Measurements from ENCODE around the gene GPR83.
A peak's percentile ranks its signal among the peaks of the same experiment; 100 is the strongest.
"Not testable (repeated sequence)": the region's sequence is repeated elsewhere in the genome, so short reads cannot be mapped to it uniquely, and the experiment has no call there.

GPR83 gene

GRCh38 chr11:94400050-94400449 lies 1.2 kb downstream of the GPR83 start:
- peak overlapping the region; percentile 89 for H3K4me3 Mint-ChIP-seq
- H3K36me3 Mint-ChIP-seq (ENCODE audit: low read depth), result no peaks in the 10 kb centered on the region
- no peak overlapping the region for H3K27ac Mint-ChIP-seq
- peaks cover 13% of the 10 kb centered on the region for H3K4me1 Mint-ChIP-seq
- TF ChIP-seq CTCF (IDR thresholded peaks at IDR 0.05), result no peak
- peaks cover 3% of the 10 kb centered on the region for H3K9me3 Mint-ChIP-seq
- no peak for DNase-seq
- peaks cover 46% of the 10 kb centered on the region for H3K27me3 Mint-ChIP-seq (ENCODE audit: low read depth, poor library complexity)

GRCh38 chr11:94398101-94398500 lies 3.1 kb downstream of the GPR83 start:
- no peak for TF ChIP-seq CTCF (IDR thresholded peaks at IDR 0.05)
- no peak overlapping the region for H3K4me3 Mint-ChIP-seq
- H3K9me3 Mint-ChIP-seq, result peaks cover under 1% of the 10 kb centered on the region
- no peak overlapping the region for H3K27ac Mint-ChIP-seq
- peaks cover 13% of the 10 kb centered on the region for H3K4me1 Mint-ChIP-seq
- H3K27me3 Mint-ChIP-seq (ENCODE audit: low read depth, poor library complexity), result peaks cover 44% of the 10 kb centered on the region
- no peak for DNase-seq
- no peaks in the 10 kb centered on the region for H3K36me3 Mint-ChIP-seq (ENCODE audit: low read depth)

- H3K27ac Mint-ChIP-seq, result no peak overlapping the region
- peaks cover under 1% of the 10 kb centered on the region for H3K9me3 Mint-ChIP-seq
- peaks cover 30% of the 10 kb centered on the region for H3K27me3 Mint-ChIP-seq (ENCODE audit: low read depth, poor library complexity)
- no peak for DNase-seq
- no peak overlapping the region for H3K4me3 Mint-ChIP-seq
- H3K36me3 Mint-ChIP-seq (ENCODE audit: low read depth), result no peaks in the 10 kb centered on the region
- no peak for TF ChIP-seq CTCF (IDR thresholded peaks at IDR 0.05)
- peaks cover 13% of the 10 kb centered on the region for H3K4me1 Mint-ChIP-seq
Measured at GRCh38 chr11:94396282-94396681, 4.9 kb downstream of the GPR83 start.

- not testable (repeated sequence) for H3K4me1 Mint-ChIP-seq; H3K27ac Mint-ChIP-seq; H3K36me3 Mint-ChIP-seq (ENCODE audit: low read depth); H3K27me3 Mint-ChIP-seq (ENCODE audit: low read depth, poor library complexity); DNase-seq; H3K9me3 Mint-ChIP-seq; H3K4me3 Mint-ChIP-seq
Measured at GRCh38 chr11:94391937-94392336, 9.3 kb downstream of the GPR83 start.

GRCh38 chr11:94379613-94380012 lies 21.6 kb downstream of the GPR83 start:
- H3K4me1 Mint-ChIP-seq, result no peaks in the 10 kb centered on the region
- peaks cover 7% of the 10 kb centered on the region for H3K9me3 Mint-ChIP-seq
- no peak overlapping the region for H3K27ac Mint-ChIP-seq
- no peak overlapping the region for H3K4me3 Mint-ChIP-seq
- TF ChIP-seq CTCF (IDR thresholded peaks at IDR 0.05), result no peak
- H3K36me3 Mint-ChIP-seq (ENCODE audit: low read depth), result no peaks in the 10 kb centered on the region
- peaks cover 4% of the 10 kb centered on the region for H3K27me3 Mint-ChIP-seq (ENCODE audit: low read depth, poor library complexity)
- DNase-seq, result no peak

GRCh38 chr11:94376841-94377240 lies 24.4 kb downstream of the GPR83 start:
- TF ChIP-seq CTCF (IDR thresholded peaks at IDR 0.05), result no peak
- DNase-seq, result no peak
- H3K4me1 Mint-ChIP-seq, result no peaks in the 10 kb centered on the region
- H3K27ac Mint-ChIP-seq, result no peak overlapping the region
- H3K9me3 Mint-ChIP-seq, result peaks cover 9% of the 10 kb centered on the region
- no peaks in the 10 kb centered on the region for H3K36me3 Mint-ChIP-seq (ENCODE audit: low read depth)
- H3K27me3 Mint-ChIP-seq (ENCODE audit: low read depth, poor library complexity), result peaks cover 4% of the 10 kb centered on the region
- no peak overlapping the region for H3K4me3 Mint-ChIP-seq

GRCh38 chr11:94370576-94370975 lies 30.6 kb downstream of the GPR83 start:
- H3K36me3 Mint-ChIP-seq (ENCODE audit: low read depth); DNase-seq; H3K27me3 Mint-ChIP-seq (ENCODE audit: low read depth, poor library complexity); H3K4me1 Mint-ChIP-seq; H3K27ac Mint-ChIP-seq; H3K4me3 Mint-ChIP-seq: not testable (repeated sequence)
- H3K9me3 Mint-ChIP-seq, result peaks cover 30% of the 10 kb centered on the region

- Mint-ChIP-seq H3K27ac (peak overlapping the region; percentile 34), H3K9me3 (peaks cover 22% of the 10 kb centered on the region)
- H3K4me1 Mint-ChIP-seq; H3K36me3 Mint-ChIP-seq (ENCODE audit: low read depth); DNase-seq; H3K27me3 Mint-ChIP-seq (ENCODE audit: low read depth, poor library complexity); H3K4me3 Mint-ChIP-seq: not testable (repeated sequence)
Measured at GRCh38 chr11:94350850-94351563, 50.2 kb downstream of the GPR83 start.

- H3K4me1 Mint-ChIP-seq; DNase-seq; H3K27ac Mint-ChIP-seq; H3K27me3 Mint-ChIP-seq (ENCODE audit: low read depth, poor library complexity); H3K36me3 Mint-ChIP-seq (ENCODE audit: low read depth); H3K4me3 Mint-ChIP-seq: not testable (repeated sequence)
- peaks cover 26% of the 10 kb centered on the region for H3K9me3 Mint-ChIP-seq
Measured at GRCh38 chr11:94346311-94346710, 54.9 kb downstream of the GPR83 start.

Measured in nephron progenitor cell (in vitro differentiated cells).